Activated CD8-positive, alpha-beta memory T cell treated with anti-CD3 and anti-CD28 coated beads, Interleukin-2, amount 50 U/mL, for 24 hours (primary cell): ENCODE data around the gene SHOX.
"Not testable (repeated sequence)": the region's sequence is repeated elsewhere in the genome, so short reads cannot be mapped to it uniquely, and the experiment has no call there.

Source experiments
- DNase-seq: peaks from one replicate; pipeline ENCODE4 v3.0.0-alpha.2; 2020; ENCODE audit errors: extremely low read depth

The SHOX gene

GRCh38 chrX:630612-631496 lies at the start of gene SHOX:
Gene SHOX, plus strand, starts transcription at chrX:630791. Its CDS starts 107 bp downstream, at chrX:630898.
- no peak for DNase-seq

DNA sequence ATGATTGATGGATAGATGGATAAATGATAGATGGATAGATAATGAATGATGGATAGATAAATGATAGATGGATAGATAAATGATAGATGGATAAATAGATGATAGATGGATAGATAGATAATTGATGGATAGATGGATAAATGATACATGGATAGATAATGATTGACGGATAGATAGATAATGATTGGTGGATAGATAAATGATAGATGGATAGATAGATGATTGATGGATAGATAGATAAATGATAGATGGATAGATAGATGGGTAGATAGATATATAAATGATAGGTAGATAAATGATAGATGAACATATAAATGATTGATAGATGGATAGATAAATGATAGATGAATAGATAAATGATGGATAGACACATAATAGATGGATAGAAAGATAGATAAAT lies 49.5 kb upstream of the SHOX start:
- DNase-seq = no peak

GRCh38 chrX:581720-582298 lies 48.8 kb upstream of the SHOX start:
- DNase-seq = no peak

GRCh38 chrX:584572-584971 lies 46.0 kb upstream of the SHOX start:
- no peak for DNase-seq

DNA sequence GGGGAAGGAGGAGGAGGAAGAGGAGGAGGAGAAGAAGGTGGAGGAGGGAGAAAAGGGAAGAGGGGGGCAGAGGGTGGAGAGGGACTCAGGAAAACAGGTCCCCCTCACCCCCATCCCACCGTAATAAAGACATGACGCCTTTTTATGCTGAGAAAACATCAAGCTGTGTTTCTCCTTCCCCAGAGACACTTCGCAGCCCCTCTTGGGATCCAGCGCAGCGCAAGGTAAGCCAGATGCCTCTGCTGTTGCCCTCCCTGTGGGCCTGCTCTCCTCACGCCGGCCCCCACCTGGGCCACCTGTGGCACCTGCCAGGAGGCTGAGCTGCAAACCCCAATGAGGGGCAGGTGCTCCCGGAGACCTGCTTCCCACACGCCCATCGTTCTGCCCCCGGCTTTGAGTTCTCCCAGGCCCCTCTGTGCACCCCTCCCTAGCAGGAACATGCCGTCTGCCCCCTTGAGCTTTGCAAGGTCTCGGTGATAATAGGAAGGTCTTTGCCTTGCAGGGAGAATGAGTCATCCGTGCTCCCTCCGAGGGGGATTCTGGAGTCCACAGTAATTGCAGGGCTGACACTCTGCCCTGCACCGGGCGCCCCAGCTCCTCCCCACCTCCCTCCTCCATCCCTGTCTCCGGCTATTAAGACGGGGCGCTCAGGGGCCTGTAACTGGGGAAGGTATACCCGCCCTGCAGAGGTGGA lies 45.3 kb upstream of the SHOX start:
- no peak for DNase-seq

DNA sequence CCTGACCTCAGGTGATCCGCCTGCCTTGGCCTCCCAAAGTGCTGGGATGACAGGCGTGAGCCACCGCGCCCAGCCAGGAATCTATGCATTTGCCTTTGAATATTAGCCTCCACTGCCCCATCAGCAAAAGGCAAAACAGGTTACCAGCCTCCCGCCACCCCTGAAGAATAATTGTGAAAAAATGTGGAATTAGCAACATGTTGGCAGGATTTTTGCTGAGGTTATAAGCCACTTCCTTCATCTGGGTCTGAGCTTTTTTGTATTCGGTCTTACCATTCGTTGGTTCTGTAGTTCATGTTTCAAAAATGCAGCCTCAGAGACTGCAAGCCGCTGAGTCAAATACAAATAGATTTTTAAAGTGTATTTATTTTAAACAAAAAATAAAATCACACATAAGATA lies 44.2 kb upstream of the SHOX start:
- no peak for DNase-seq

- DNase-seq = not testable (repeated sequence)
These were observed 41.3 kb upstream of the SHOX start for GRCh38 chrX:589261-589660.

GRCh38 chrX:590693-591404 lies 39.7 kb upstream of the SHOX start:
- no peak for DNase-seq

GRCh38 chrX:599837-600715 lies 30.5 kb upstream of the SHOX start:
- no peak for DNase-seq

DNA sequence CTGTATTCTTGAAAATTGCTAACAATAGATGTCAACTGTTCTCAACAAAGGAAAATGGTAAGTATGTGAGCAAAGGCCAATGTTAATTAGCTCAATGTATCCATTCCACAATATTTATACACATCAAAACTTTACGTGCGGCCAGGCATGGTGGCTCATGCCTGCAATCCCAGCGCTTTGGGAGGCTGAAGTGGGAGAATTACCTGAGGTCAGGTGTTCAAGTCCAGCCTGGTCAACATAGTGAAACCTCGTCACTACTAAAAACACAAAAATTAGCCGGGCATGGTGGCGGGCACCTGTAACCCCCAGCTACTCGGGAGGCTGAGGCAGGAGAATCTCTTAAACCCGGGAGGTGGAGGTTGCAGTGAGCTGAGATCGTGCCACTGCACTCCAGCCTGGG lies 27.6 kb upstream of the SHOX start:
- not testable (repeated sequence) for DNase-seq

GRCh38 chrX:604616-605015 lies 26.0 kb upstream of the SHOX start:
- DNase-seq = not testable (repeated sequence)

DNA sequence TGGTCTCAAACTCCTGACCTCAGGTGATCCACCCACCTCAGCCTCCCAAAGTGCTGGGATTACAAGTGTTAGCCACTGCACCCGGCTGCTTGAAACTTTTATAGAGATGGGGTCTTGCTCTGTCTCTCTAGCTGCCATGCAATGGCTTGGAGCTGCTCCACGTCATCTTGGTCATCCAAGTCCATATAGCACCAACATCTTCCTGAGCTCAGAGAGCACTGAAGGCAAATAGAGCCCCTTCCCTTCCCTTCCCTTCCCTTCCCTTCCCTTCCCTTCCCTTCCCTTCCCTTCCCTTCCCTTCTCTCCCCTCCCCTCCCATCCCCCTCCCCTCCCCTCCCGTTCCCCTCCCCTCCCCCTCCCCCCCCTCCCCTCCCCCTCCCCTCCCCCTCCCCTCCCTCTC lies 22.5 kb upstream of the SHOX start:
- DNase-seq = not testable (repeated sequence)

DNA sequence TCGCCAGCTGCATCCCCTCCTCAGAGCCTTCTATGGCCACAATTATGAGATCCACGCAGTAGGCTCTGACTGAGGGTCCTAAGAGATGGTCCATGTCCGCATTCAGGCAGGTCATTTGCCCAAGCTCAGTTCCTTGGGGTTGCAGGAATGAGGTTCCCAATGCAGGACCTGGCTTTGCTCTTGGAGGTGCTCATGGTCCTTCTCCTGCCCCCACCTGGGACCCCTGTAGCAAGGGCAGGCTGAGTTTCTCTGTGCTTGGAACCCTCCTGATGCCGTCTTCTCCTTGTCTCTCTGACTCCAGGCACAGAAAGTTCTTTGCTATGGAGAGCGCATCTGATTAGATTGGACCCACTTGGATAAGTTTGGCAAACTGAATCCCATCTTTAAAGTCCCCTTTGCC lies 16.5 kb upstream of the SHOX start:
- no peak for DNase-seq

- DNase-seq = no peak
These were observed 13.2 kb upstream of the SHOX start for GRCh38 chrX:617401-617800.

DNA sequence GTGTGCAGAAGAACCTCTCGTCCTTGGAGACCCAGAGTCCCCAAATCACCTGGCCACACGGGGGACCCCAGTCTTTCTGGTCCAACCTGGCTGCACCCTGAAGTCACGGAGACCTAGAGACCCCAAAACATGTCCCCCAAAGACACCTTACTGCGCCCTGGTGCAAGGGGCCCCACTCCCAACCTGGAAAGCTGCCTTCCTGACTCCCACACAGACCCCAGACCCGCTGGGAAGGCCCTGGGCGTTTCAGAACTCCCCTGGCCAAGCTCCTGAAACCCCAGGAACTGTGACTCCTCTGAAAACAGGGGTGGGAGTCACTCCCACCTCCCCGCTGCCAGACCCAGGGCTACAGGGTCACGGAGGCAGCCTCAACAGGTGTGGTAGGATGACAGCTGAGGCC lies 12.7 kb upstream of the SHOX start:
- DNase-seq = no peak

GRCh38 chrX:618304-618703 lies 12.3 kb upstream of the SHOX start:
- DNase-seq = not testable (repeated sequence)

DNA sequence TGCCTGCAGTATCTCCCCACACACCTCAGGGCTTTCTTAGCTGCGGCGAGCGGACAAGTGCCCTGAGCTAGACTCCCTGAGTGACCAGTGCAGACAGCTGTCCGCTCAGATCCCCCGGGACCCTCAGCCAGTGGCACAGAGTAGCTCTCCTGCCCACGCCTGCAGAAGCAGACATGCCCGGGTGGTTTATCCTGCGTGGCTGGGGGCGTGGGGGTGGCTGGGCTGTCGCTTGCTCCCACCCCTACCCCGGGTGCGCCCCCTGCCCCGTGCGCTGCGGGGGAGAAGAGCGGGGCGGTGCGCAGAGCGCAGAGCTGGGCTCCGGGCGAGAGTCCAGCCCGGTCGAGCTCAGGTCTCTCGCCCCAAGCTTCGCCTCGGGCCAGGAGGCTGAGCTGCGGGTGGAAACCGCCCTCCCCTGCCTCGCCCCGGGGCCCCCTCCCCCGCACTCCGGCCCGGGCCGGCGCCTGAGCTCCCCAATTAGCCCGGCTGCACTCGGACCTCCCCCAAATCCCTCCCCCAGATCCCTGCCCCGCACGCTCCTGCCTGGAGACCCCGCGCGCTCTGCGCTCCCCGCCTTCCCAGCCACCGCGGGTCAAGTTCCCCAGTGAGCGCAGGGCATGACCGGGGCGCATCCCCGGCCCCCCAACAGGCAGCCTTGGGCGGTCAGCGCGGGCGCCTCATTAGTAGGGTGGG lies 11.7 kb upstream of the SHOX start:
- no peak for DNase-seq

DNA sequence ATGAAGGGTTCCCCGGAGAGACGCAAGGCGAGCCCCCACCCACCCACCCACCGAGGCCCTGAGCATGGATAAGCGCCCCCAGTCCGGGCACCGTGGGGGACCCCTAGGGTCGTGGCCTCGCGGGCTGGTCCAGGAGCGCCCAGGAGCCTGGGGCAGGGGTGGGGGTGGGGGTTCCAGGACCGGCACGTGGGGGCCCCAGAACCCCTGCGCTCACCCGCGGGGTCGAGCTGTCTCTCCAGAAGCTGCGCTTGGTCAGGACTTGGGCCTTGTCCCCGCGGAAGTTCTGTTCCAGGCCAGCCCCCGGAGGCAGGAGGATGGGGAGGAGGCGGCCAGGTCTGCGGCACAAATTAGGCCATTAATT lies 11.2 kb upstream of the SHOX start:
- no peak for DNase-seq

- no peak for DNase-seq
These were observed 10.6 kb upstream of the SHOX start for GRCh38 chrX:619812-620531.
